Measurements from ENCODE around the gene TNNI3K.

TNNI3K gene

DNA sequence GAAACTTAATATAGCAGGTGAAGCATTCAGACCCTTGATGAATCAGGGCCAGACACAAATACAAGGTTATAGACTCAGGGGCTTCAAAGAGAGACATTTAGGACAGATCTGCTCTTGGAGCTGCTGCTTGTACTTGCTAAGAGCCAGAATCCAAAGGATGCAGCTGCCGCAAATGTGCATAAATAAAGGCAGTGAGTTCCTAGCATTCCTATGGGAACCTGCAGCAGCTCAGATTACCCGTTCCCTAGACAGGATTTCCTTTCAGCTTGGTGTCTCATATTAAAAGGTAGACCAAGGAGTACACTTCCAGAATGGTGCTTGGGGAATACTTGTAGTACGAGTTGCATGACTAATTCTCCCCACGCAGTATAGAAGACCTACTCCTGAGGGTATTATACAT lies 287.0 kb downstream of the TNNI3K start:
- no peak overlapping the region for H3K4me3 ChIP-seq

DNA sequence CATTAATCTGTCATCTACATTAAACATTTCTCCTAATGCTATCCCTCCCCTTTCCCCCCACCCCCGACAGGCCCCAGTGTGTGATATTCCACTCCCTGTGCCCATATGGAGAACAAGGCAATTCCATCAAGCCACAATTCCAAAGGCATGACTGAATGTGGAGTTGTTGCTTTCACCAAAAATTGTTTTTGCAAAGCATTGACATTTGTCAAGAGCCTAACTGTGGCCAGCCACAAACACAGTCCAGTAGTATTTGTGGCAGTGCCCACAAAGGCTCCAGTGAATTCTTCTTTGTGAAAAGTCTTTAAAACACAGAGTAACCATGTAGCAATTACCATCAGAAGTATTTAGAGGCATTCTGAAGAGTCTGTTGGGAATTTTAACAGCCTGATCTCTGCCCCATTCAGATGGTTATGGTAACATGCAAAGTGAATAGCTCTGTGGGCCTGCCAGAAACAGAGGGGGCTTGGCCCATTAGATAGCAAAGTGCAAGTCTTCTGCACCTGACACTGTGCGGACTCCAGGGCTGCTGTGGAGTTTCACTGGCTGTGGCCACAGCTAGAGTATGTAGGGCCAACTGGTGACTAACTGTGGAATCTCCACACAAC lies 288.8 kb downstream of the TNNI3K start:
- Histone ChIP-seq H3K4me3 (no peak overlapping the region), H3K27ac (no peak overlapping the region)

More for the DNA sequence above, 287.0 kb downstream of the TNNI3K start:
- H3K27ac ChIP-seq: no peak overlapping the region

DNA sequence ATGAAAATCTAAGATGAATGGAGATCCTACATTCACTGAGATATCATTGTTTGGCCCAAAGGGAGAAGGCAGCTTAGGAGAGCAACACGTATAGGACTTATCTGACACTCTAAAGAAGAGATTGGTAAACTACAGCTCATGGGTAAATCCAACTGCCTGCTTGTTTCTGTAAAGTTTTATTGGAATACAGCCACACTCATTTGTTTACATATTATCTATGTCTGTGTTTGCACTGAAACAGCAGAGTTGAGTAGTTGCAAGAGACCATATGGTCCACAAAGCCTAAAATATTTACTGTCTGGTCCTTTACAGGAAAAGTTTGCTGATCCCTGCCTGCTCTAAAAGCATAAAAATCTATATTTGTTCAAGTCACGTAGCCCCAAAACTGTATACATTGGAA lies 291.5 kb downstream of the TNNI3K start:
- Histone ChIP-seq H3K27ac (no peak overlapping the region), H3K4me3 (no peak overlapping the region)

DNA sequence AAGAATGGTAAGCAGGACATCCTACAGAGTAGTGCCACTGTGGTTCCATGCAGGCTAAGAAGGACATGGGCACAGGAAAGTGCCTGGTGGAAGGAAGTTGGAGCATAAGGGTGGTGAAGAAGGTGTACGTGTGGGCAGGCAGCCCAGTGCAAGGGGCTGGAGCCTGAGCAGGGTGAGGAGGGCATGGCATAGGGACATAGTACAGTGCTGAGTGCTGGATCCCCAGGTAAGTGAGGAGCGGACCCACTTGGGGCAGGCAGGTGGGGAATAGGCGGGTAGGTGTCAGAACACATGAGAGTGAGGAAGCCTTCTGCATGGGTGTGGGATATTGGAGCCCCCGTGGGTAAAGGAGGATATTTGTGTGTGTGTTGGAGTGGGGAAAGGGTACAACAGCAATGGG lies 292.9 kb downstream of the TNNI3K start:
- Histone ChIP-seq H3K27ac (no peak overlapping the region), H3K4me3 (no peak overlapping the region)

DNA sequence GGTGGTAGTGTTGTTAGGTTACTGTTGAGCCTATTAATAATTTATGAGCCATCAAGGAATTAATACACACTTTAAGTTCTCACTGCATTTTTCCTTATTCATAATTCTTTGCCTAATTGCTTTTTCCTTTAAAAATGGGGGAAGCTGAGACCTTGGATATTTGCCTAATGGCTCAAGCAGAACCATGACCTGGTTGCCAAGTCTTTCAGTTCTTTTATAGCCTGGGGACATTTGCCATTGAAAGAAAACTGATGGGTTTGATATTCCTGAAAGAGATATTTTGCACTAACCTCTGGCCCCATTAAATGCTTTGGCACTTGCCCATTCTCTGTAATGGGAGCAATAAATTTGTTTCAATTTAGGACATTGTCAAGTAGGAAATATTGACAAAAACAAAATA lies 295.7 kb downstream of the TNNI3K start:
- no peak overlapping the region for H3K27ac ChIP-seq

DNA sequence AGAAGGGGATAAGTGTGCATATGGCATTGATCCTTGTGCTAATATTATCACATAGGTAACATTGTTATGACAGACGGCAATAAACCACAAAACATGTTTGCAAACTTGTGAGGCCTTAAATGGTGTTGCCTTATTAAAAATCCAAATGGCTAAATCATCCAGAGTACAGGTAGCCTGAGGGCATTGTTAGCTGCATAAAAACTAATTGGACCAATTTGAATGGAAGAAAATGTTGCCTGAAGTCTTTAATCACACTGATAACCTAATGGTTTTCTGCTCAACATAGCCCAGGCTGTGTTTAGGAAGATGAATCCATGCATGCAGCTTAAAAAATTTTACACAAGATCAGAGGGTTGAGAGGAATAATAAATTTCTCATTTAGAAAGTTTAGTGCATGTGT lies 296.6 kb downstream of the TNNI3K start:
- Histone ChIP-seq H3K4me3 (no peak overlapping the region), H3K27ac (no peak overlapping the region)

More for the DNA sequence above, 295.7 kb downstream of the TNNI3K start:
- no peak overlapping the region for H3K4me3 ChIP-seq

DNA sequence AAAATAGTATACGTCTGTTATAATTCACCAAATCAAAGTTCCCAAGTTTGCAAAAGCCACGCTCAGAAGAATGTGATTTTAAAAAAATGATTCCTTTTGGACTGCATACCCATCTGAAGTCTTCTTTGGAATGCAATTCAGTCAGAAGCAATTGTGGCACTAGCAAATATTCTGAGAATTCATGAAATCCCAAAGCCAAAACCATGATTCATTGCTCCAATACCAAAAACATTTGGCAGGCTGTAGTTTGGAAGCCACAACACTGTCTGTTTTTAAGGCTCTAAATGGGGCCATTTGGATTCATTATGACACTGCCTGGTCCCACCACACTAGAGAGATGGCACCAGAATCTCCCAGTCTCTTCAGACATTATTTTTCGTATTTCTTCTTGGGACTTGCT lies 299.1 kb downstream of the TNNI3K start:
- Histone ChIP-seq H3K27ac (no peak overlapping the region), H3K4me3 (no peak overlapping the region)

DNA sequence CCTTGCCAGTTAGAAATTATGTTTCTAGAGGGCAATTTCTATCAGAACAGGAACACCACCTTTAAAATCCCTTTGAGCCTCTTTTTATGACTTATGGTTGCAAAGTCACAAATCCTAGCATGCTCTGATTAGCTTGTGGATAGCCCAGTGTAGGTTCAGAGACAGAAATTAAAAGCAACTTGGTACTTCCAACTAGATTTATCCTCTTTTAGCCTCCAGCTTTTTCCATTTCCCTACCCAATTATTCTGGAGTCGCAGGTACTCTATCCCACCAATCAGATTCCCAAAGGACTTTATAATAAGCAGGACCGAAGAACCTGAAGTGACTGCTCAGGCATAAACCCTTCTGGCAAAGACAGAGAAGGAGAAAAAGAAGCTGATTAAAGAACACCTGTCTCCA lies 310.6 kb downstream of the TNNI3K start:
- Histone ChIP-seq H3K27ac (no peak overlapping the region), H3K4me3 (no peak overlapping the region)

DNA sequence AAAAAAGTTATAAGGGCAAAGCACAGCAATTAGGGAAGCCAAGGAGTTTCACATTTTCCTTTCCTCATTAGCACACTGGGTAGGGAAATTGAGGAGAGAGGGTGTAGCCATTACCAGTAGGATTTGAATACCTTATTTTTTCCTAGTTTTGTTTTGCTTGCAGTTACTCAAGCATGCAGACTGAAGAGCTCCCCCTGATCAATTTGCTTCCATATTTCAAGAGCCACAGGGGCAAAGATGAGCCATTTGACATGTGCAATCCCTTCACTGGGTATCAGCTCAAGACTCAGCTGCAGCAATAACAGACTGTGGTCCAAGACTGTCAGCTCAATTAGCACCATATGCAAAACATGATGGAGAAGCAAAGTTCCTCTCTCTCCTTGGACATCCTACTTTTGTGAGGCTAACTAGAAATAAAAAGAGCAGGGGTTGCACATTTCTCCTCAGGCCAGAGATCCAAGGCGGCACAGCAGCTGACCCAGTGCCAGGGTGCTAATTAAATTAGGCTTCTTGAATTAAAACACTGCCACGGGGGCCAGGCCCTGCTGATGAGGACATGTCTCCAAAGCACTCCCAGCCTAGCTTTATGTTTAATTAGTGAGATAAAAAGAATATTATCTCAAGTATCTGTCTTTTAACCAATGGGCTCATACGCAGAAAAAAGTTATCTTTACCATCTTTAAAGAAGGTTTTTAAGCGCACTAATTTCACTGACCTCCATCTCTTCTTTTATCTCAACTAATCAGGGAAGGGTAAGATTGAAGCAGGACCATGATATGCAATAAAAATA lies 314.0 kb downstream of the TNNI3K start:
- Histone ChIP-seq H3K27ac (no peak overlapping the region), H3K4me3 (no peak overlapping the region)

DNA sequence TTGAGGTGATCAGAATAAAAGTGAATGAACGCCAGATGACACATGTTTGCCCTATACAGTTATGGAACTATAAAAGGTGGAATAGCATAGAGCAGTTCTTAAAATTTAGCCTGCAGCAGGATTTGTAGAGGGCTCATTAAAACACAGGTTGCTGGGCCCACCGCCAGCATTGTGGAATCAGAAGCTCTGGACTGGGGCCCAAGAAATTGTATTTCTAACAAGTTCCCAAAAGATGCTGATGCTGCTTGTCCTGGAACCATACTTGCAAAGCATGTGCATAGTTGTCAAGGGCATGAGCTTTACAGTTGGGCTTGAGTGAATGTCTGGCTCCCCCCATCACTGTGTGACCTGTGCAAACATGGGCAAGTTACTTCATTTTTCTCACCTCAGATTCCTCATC lies 314.7 kb downstream of the TNNI3K start:
- no peak overlapping the region for H3K4me3 ChIP-seq
- no peak overlapping the region for H3K27ac ChIP-seq

DNA sequence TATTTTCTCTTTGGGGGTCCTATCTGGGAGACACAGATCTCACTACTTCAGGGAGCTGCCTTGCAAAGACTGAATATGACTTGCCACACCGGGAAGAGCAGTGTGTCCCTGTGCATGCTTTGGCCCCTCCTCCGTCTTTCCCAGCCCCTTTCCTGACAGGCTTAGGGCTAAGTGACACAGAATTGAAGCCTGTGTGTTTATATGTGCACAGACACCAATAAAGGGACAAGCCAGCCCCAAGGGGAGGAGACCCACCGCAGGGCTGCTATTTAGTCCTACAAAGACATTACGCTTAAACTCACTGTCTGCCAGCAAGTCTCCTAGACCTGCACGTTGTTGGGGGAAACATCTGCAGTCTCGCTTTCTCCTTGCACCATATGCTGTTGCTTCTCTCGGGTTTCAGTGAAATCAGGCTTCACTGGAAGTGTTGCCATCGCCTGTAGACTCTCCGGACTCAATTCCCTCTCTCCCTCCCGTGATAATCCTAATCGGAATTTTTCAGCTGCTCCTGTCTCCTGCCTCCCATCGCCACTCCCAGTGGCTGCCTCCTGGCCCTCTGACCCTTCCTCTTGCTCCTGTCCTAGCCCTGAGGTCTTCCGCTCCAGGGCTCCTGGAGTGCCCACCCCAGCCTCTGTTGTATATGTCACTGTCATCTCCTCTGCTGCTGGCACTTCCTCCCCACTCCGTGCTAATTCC lies 335.8 kb downstream of the TNNI3K start:
- no peak overlapping the region for H3K4me3 ChIP-seq

DNA sequence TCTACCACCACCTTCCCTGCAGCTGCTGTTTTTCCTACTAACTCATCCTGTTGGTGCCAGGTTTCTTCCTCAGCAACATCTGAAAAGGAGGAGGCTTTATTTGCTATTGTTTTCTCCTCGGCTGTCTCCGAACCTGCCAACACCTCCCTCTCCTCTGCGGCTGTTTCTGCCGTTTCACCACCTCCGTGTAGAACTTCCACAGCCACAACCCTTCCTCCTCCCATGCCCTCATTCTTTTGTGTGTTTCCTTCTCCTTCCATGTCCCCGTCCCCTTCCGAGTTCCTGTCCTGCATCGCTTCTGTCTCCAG lies 336.3 kb downstream of the TNNI3K start:
- no peak overlapping the region for H3K27ac ChIP-seq

More for the DNA sequence above, 335.8 kb downstream of the TNNI3K start:
- H3K27ac ChIP-seq: no peak overlapping the region

DNA sequence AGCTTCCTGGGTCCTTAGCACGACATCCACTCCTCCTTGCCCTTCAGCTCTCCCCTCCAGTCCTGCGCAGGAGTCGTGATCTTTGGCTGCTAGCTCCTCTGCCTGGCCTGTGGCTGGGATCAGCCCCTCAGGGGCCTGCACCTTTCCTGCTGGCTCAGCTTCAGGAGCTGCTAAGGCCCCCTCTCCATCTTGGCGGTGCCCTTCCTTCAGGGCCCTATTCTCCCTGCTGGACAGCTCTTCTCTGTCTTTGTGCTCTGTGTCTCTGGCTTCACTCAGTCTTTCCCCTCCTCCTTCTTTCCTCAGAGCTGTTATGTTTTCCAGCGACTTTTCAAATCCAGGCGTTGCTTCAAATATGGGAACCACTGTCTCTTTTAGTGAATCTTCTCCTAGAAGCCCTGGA lies 336.7 kb downstream of the TNNI3K start:
- Histone ChIP-seq H3K4me3 (no peak overlapping the region), H3K27ac (no peak overlapping the region)

More for the DNA sequence above, 336.3 kb downstream of the TNNI3K start:
- H3K4me3 ChIP-seq: no peak overlapping the region

DNA sequence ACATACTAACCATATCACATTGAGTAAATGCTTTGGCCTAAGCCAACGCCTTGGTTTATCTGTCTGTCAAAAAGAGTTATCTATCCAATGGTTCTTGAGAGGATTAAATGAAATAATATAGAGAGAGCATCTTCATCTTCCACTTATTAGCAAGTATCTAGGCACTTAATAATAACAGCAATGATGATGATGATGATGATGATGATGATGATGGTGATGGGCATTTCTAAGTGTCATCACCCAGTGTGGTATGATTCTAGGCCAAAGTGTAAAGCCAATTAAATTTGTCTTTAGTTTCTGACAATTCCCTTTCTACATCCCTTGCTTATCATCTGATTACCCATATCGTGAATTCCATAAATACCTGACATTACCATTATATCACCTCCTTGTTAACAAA lies 342.9 kb downstream of the TNNI3K start:
- Histone ChIP-seq H3K4me3 (no peak overlapping the region), H3K27ac (no peak overlapping the region)

DNA sequence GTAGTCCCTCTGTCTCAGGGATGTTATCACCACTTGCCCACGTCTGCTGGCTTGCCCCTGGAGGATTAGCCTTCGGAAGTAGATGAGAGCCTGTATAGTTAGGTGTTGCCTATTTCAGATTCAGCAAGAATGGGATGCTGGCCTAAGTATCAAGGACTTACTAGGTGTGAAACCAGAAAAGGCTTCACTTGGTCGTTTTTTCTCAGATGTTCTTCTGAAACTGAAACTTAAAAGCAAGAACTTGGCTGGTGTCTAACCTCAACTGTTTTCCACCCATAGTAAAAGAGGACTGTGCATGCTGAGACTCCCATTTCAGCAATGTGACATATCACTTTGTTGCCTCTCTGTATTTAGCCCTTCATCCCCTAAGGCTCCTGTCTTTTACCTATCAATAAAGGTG lies 344.2 kb downstream of the TNNI3K start:
- no peak overlapping the region for H3K4me3 ChIP-seq
- no peak overlapping the region for H3K27ac ChIP-seq

DNA sequence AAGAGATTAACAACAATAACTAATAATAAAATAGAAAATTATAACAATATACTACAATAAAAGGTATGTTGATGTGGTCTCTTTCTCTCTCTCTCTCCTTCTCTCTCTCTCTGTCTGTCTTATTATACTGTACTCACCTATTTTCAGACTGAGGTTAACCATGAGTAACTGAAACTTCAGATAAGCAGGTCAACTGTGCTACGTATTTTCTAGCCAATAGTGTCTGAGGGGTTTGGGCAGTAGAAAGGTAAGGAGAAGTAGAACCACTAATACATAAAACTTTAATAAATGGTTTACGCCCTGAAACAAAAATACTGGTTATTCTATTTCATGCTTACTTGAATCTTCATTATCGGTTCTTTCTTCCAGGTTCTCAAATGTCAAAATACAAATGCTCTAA lies 348.2 kb downstream of the TNNI3K start:
- Histone ChIP-seq H3K27ac (no peak overlapping the region), H3K4me3 (no peak overlapping the region)

DNA sequence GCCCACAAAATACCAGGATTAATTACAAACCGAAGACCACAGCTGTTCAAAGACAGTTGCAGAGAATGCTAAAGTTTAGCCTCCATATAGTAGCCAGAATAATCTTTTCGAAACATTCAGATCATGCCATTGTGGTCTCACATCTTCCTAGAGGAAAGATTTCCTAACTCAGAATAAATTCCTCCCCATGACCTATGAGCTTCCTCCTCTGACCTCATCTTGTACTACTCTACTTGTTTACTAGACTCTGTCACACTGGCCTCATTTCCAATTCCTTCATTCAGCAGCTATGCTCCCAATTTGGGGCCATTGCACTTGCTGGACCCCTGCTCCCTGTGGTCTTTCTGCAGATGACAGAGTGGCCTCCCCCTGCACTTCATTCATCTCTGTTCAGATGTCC lies 349.0 kb downstream of the TNNI3K start:
- no peak overlapping the region for H3K27ac ChIP-seq
- H3K4me3 ChIP-seq: no peak overlapping the region

DNA sequence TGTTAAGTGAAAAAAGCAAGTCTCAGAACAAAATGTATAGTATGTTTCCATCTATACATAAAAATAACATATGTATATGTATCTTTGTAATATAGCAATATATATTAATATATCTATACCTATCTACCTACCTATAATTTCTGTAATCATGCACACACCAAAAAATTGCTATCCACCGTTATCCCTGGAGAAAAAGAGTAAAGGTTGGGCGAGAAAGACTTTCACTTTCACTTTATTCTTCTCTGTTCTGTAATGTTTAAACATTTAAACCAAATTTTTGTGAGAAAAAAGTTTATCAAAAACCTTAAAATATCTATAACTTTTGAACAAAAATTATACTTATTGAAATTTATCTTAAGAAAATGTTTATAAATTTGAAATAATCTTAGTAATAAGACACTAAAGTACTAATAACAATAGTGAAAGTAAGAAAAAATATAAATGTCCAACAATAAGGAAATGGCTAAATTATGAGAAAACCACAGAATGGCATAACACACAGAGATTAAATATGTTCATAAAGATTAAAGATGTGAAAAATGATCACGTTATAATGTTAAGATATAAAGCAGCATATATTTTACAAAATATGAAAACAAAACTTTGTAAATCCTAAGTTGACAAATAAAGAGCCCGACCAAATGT lies 351.2 kb downstream of the TNNI3K start:
- no peak overlapping the region for H3K4me3 ChIP-seq
- H3K27ac ChIP-seq: no peak overlapping the region

DNA sequence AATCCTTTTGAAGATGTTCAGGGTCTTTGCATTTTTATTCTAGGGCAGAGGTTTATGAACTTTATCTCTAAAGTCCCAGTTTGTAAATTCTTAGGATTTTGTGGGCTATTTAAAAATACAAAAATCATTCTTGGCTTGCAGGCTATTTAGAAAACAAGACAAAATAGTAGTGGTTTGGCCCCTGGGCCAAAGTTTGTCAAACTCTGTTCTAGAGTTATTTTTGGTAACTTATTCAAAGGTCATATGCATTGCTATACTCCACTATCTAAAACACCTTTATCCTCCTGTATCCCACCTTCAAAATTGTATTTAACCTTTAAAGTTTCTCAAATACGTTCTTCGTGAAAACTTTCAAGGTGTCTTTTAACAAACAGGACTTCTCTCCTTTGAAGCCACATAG lies 352.7 kb downstream of the TNNI3K start:
- Histone ChIP-seq H3K4me3 (no peak overlapping the region), H3K27ac (no peak overlapping the region)

DNA sequence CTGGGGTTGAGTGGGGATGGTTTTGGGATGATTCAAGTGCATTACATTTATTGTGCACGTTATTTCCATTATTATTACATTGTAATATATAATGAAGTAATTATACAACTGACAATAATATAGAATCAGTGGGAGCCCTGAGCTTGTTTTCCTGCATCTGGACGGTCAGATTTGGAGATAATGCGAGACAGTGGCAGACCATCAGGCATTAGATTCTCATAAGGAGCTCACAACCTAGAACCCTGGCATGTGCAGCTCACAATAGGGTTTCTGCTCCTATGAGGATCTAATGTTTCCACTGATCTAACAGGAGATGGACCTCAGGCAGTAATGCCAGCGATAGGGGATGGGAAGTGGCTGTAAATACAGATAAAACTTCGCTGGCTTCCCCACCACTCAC lies 355.1 kb downstream of the TNNI3K start:
- no peak overlapping the region for H3K4me3 ChIP-seq
- H3K27ac ChIP-seq: no peak overlapping the region

DNA sequence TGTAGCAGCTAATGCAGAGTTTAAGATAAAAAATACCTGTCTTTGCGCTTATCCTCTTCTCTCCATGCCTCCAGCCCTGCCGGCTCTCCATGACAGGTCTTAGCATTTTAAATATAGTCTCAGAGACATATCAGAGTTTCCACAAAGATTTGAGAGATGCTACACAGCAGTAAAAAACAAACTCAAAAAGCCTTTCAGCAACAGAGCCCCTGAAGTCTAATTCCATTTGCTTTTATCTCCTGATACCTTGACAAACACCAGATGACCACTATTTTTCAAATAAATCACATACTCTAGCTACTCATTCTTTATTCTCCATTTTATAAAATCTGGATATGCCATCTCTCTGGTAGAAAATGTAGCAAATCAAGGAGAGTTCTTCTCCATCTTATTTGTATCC lies 356.8 kb downstream of the TNNI3K start:
- Histone ChIP-seq H3K27ac (no peak overlapping the region), H3K4me3 (no peak overlapping the region)

All from skin epidermis (tissue), 12 donors.